GM18868 (cell line): ENCODE data around the gene CHORDC1.
A peak's percentile ranks its signal among the peaks of the same experiment; 100 is the strongest.
"Not testable (repeated sequence)": the region's sequence is repeated elsewhere in the genome, so short reads cannot be mapped to it uniquely, and the experiment has no call there.

ENCODE experiments used
- ATAC-seq: cut with Tn5 transposase; IDR thresholded peaks from one replicate; pipeline ENCODE4 v1.9.1; 2021; ENCODE audit warnings: mild to moderate bottlenecking, moderate library complexity; ENCODE audit not compliant: unreplicated experiment

CHORDC1 gene

GRCh38 chr11:90218606-90219005 is 4.2 kb downstream of the CHORDC1 start:
- ATAC-seq, result no peak

DNA sequence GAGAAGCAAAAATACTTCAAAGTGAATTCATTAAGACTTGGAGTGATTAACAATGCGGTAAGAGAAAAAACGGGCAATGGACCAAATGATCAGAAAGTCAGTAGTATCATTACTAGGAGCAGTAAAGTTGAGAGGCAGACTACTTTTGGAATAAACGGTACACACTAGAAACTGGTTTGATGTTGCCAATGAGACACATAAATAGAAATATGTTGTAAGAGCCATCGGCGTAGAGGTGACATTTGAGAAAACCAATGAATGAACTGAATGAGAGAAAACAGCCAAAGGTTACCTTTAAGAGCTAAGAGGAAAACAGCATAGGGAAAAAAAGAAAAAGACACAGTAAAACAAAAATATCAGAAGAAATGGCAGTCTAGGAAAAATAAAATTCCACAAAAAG is 6.2 kb downstream of the CHORDC1 start:
- no peak for ATAC-seq

- ATAC-seq, result no peak
These were observed 9.5 kb downstream of the CHORDC1 start for GRCh38 chr11:90213322-90213721.

DNA sequence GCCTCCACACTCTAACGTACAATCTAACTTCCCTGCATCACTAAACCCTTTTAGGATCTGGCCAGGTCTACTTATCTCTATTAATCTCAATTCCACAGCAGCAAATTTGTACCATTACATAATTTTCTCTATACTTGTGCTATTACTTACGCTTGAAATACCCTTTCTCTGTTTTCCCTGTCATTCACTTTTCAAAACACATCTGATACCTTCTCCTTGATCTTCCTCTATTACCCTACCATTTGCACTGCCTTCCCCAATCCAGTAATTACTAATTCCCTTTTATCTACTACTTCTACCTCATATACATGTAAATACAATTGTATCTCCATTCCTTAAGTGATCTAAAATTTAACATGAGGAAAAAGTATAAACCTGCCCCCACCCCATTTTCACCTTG is 14.0 kb downstream of the CHORDC1 start:
- ATAC-seq, result no peak

DNA sequence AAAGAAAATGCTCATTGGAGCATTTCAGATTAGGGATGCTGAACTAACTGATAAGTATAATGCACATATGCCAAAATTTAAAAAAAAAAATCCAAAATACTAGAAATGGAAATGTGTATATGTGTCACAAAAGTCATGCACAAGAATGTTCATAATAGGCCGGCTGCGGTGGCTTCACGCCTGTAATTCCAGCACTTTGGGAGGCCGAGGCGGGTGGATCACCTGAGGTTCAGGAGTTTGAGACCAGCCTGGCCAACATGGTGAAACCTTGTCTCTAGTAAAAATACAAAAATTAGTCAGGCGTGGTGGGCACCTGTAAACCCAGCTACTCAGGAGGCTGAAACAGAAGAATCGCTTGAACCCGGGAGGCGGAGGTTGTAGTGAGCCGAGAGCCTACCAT is 14.9 kb downstream of the CHORDC1 start:
- not testable (repeated sequence) for ATAC-seq

DNA sequence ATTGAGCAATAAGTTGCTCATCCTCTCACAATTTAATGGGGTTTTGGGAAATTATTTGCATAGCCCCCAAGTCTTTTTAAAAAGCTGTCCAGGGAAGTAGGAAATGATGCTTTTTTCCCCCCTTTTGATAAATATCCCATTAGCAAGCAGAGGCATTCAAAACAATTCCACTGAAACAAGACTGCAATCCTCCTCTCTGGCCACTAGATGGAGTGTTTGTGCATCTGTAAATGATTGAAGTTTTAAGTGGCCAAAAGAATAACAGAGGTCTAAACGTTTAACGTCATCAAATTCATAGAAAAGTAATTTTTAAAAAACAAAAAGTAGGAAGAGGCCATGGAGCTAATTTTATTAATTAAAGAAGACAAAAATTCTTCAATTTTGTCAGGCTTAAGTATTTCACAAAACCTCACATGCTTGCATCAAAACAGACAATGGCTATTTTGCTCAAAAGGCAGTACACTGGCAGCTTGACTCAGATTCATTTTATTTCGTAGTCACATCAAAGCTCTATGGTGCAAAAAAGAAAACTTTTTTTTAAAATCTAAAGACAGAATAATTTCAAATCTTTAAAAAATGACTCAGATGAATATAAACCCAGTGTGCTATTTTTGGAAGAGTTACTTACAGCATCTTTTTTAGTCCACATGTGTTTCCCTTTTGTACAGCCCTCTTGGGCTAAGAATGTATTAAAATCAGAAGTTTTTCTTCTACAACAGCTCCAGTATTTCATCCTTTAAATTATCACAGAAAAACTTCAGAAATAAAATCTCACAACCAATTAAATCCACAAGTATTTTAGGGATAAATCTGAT is 17.8 kb downstream of the CHORDC1 start:
- ATAC-seq, result peak; percentile 84

DNA sequence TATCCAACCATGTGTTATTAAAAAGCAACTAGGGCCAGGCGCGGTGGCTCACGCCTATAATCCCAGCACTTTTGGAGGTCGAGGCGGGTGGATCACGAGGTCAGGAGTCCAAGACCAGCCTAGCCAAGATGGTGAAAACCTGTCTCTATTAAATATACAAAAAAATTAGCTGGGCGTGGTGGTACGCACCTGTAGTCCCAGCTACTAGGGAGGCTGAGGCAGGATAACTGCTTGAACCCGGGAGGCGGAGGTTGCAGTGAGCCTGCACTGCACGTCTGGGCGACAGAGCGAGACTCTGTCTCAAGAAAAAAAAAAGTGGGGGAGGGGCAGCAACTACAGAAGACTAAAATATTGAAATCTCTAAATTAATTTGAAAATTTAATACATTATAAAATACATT is 18.4 kb downstream of the CHORDC1 start:
- ATAC-seq, result no peak

- ATAC-seq, result no peak
These were observed 20.5 kb downstream of the CHORDC1 start for GRCh38 chr11:90202342-90202741.

DNA sequence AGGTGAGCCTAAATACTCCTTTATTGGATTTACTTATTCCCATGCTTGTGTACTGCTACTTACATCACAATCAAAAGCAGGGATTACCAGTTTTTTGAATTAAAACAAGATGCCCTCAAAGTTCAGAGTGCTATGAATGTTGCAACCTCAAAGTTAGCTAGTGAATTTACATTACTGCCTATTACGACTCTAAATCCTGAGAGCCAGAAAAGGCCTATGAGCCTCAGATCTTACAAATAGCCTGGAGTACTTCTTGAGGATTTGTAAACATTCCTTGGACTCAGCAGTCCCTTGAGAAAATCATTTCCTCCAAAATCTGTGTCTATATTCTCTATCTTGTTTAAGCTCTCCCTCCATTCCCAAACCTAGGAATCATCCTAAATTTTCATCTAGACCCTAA is 25.5 kb downstream of the CHORDC1 start:
- no peak for ATAC-seq

DNA sequence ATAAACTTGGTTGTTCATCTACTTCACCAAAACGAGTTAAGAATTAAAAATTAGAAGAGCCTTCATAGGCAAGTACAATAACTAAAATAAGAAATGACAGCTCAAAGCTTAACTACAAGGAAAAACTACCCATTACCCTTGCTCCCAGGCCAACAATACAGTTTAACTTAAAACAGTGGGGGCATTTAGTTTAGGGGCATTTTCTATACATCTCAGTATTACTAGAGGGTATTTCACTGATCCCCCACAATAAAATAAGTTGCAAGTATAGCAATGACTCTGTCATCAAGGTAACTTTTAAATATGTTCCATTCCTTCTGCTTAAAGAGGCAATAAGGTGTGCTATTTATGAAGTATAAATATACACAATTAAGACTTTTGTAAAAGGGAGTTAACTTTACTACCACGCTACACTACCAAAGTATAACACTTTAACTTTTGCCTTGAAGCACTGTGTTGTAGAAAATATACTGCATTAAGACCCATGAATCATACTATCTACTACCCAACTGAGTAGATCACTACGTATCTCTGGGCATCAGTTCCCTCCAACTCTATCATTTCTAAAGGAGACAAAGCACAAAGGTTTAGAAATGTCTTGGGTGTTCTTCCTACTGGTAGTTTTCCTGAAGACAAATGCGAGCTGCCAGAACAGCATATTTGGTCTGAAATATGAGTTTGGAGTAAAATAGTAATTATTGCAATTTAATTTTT is 29.8 kb downstream of the CHORDC1 start:
- ATAC-seq, result peak; percentile 69

DNA sequence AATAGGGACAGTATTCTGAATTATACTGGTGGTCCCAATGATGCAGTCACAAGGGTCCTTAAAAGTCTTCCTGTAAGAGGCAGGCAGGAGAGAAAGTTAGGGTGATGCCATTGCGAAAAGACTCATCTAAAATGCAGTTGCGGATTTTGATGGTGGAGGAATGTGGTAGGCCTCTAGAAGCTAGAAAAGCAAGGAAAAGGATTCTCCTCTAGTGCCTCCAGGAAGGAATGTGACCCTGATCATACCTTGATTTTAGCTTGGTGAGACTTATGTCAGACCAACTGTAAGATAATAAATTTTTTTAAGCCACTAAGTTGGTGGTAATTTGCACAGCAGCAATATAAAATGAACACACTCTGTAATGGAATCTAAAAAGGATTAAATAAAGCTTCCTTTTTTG is 33.8 kb downstream of the CHORDC1 start:
- ATAC-seq, result no peak

GRCh38 chr11:90187839-90188238 is 35.0 kb downstream of the CHORDC1 start:
- ATAC-seq, result no peak

- ATAC-seq, result no peak
These were observed 42.9 kb downstream of the CHORDC1 start for GRCh38 chr11:90179923-90180322.

DNA sequence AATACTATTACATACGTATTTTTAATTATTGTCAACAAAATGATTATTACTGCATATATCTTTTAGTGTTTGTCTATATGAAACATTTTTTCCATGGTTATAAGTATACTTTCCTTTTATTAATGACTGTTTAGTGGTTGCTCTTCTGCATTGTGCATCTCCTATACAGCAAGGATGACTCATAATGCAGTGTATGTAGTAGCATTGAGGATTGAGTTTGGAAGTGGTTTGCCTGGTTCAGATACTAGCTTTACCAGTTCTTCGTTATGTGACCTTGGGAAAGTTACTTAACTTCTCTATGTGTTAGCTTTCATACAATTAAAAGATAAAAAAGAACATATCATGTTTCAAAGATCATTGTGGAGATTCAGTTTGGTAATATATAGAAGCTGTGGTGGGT is 44.1 kb downstream of the CHORDC1 start:
- ATAC-seq, result no peak

DNA sequence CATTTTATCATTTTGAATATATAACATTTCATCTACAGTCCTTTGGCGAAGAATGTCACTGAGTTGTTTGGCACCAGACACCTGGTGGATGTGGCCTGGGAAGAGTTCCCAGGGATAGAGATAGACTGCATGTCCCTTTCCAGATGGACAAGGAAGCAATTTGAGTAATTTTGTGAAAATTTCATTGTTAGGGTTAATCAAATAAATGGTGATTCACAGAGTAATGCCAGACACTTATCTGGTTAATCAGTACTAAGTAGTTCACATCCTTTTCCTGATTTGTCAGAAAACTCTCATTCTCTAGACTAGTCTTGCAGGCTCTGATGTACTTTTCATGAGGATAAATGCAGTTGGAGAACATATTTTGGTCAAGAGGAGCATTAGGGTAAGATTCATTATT is 46.8 kb downstream of the CHORDC1 start:
- ATAC-seq, result no peak

DNA sequence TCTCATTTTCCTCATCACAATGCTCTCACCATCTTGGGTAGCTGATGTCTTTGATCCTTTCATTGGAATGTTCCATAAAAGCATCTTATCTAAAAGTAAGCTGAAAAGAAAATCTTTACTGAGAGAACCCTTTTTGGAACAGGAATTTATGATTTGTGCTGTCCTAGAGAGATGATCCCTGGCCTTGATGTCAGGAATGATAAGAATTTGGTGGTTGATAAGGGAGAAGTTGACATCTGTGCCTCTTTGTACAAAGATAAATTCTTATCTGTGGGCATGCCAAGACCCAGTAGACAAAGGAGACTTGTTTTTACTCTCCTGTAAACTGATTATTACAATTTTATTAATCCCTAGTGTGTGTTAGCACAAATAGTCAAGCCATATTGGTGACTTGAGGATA is 51.5 kb downstream of the CHORDC1 start:
- ATAC-seq, result no peak

GRCh38 chr11:90168571-90168970 is 54.3 kb downstream of the CHORDC1 start:
- ATAC-seq, result no peak

- ATAC-seq, result not testable (repeated sequence)
These were observed 55.1 kb downstream of the CHORDC1 start for GRCh38 chr11:90167704-90168103.

- ATAC-seq, result not testable (repeated sequence)
These were observed 55.8 kb downstream of the CHORDC1 start for GRCh38 chr11:90166982-90167573.
